AG04450 (cell line): ENCODE data around the gene MPZ. TPM values are rescaled to one million over a fixed set of nuclear protein-coding genes. Genes with fewer than 3 reads are reported as not detected.

ENCODE experiments used
- CTCF ChIA-PET: fragments of 300-600, 350-600 bp; formaldehyde crosslinking; extraction: SDS; loops from one replicate; lab custom pipeline; 2022; ENCODE audit warnings: antibody characterized with exemption, inconsistent platforms; lab: Charles Lee
- POLR2A ChIA-PET: fragments of 350-600 bp; formaldehyde crosslinking; extraction: SDS; loops from one replicate; lab custom pipeline; 2021; ENCODE audit warnings: antibody characterized with exemption, inconsistent platforms; lab: Yijun Ruan, JAX
- DNase-seq: peaks from one replicate; pipeline ENCODE4 v3.0.0-alpha.2; 2011; ENCODE audit warnings: low read depth, low spot score
- H3K27ac ChIP-seq: one replicate; pipeline ENCODE4 v1.5.1; 2012; ENCODE audit warnings: low read depth, low read length, control low read depth
- H3K27me3 ChIP-seq: one replicate; pipeline ENCODE4 v1.6.0; 2012; ENCODE audit warnings: low read length; ENCODE audit not compliant: control insufficient read depth, insufficient read depth
- H3K4me3 ChIP-seq: 2 replicates; pipeline ENCODE4 v1.5.1; 2011; ENCODE audit warnings: mild to moderate bottlenecking, low read depth, low read length, control low read depth
- H3K9me3 ChIP-seq: 2 replicates; pipeline ENCODE4 v1.5.1; 2012; ENCODE audit warnings: low read length; ENCODE audit not compliant: control insufficient read depth, insufficient read depth
- CTCF ChIP-seq: IDR thresholded peaks from 2 replicates; pipeline ENCODE4 v1.5.1; 2011; ENCODE audit warnings: low read depth, low read length, control low read depth, inconsistent platforms
- polyA minus RNA-seq: library from RNA; depleted of rRNA, polyadenylated mRNA; stranded (reverse); fragments of >200 nt; gene quantifications from 2 replicates; pipeline ENCODE4 v1.2.3, GENCODE V29; 2011; rRNA and poly(A)+ RNA removed
- polyA plus RNA-seq: library from polyadenylated mRNA; depleted of rRNA; stranded (reverse); fragments of >200 nt; gene quantifications from 2 replicates; pipeline ENCODE4 v1.2.3, GENCODE V29; 2011; rRNA removed

The MPZ gene
- polyA plus RNA-seq (0.71 and 0.89 TPM in 2 replicates), polyA minus RNA-seq (0.30 and 0.41 TPM in 2 replicates)

- H3K4me3 ChIP-seq, result no peak within 1 kb of the TSS
- no peak for DNase-seq
- H3K27me3 ChIP-seq, result peaks cover 14% of the 10 kb centered on the region
- no peak for TF ChIP-seq CTCF
- H3K9me3 ChIP-seq, result no peaks in the 10 kb centered on the region; the same call in 1 of the 2 replicates
- no peak within 1 kb of the TSS for H3K27ac ChIP-seq
- ChIA-PET POLR2A (no interaction called here), CTCF (no interaction called here)
These were observed at the start of gene MPZ for GRCh38 chr1:161309868-161310267. Gene MPZ, minus strand, starts transcription at chr1:161309968. Its CDS starts 63 bp downstream, at chr1:161309905.

- no peak for TF ChIP-seq CTCF
- no peak overlapping the region for H3K4me3 ChIP-seq
- H3K27me3 ChIP-seq, result no peaks in the 10 kb centered on the region
- ChIA-PET POLR2A (no interaction called here), CTCF (interaction anchor here (1.0 to 1.5 kb wide), 2 partner anchors 23 to 133 kb away, joined by 3 to 6 read pairs; no protein-coding TSS in a partner anchor)
- no peak for DNase-seq
- no peak overlapping the region for H3K27ac ChIP-seq
- no peaks in the 10 kb centered on the region for H3K9me3 ChIP-seq
These were observed 49.5 kb upstream of the MPZ start for GRCh38 chr1:161359291-161359690.

DNA sequence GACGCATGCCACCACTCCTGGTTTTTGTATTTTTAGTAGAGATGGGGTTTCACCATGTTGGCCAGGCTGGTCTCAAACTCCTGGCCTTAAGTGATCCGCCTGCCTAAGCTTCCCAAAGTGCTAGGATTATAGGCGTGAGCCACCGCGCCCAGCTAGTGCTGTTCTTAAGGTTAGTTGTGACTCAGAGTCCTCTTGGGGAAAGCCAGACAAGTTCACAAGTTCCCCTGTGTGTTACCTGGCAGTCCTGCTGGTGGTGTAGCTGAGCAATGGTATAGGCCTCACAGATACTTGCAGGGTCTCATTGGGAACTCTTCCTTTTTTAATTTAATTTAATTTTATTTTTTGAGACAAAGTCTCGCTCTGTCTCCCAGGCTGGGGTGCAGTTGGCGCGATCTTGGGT, 47.3 kb upstream of the MPZ start:
- no peak for TF ChIP-seq CTCF
- no peak for DNase-seq
- Histone ChIP-seq H3K9me3 (no peaks in the 10 kb centered on the region), H3K27me3 (no peaks in the 10 kb centered on the region), H3K27ac (no peak overlapping the region), H3K4me3 (no peak overlapping the region)
- CTCF ChIA-PET, result interaction anchor here (1.0 kb wide), 1 partner anchor 25 kb away, joined by 5 read pairs; no protein-coding TSS in a partner anchor
- POLR2A ChIA-PET, result no interaction called here

GRCh38 chr1:161351482-161351881, 41.7 kb upstream of the MPZ start:
- CTCF ChIA-PET, result no interaction called here
- Histone ChIP-seq H3K9me3 (no peaks in the 10 kb centered on the region), H3K27ac (no peak overlapping the region), H3K4me3 (no peak overlapping the region), H3K27me3 (no peaks in the 10 kb centered on the region)
- no peak for DNase-seq
- POLR2A ChIA-PET, result no interaction called here
- no peak for TF ChIP-seq CTCF

- POLR2A ChIA-PET, result no interaction called here
- CTCF ChIA-PET, result interaction anchor here (0.9 kb wide), 1 partner anchor 31 kb away, joined by 3 read pairs; no protein-coding TSS in a partner anchor
- DNase-seq, result no peak
- no peak for TF ChIP-seq CTCF
- Histone ChIP-seq H3K27me3 (no peaks in the 10 kb centered on the region), H3K9me3 (no peaks in the 10 kb centered on the region), H3K27ac (no peak overlapping the region), H3K4me3 (no peak overlapping the region)
These were observed 40.9 kb upstream of the MPZ start for GRCh38 chr1:161350671-161351070.
